ENCODE data around the gene APBA2. TPM values are rescaled to one million over a fixed set of nuclear protein-coding genes. Genes with fewer than 3 reads are reported as not detected.

The APBA2 gene
- total and polyA plus RNA-seq, 8 donors = 0.45 to 13.3 (median 2.0) TPM; not detected in 1

DNA sequence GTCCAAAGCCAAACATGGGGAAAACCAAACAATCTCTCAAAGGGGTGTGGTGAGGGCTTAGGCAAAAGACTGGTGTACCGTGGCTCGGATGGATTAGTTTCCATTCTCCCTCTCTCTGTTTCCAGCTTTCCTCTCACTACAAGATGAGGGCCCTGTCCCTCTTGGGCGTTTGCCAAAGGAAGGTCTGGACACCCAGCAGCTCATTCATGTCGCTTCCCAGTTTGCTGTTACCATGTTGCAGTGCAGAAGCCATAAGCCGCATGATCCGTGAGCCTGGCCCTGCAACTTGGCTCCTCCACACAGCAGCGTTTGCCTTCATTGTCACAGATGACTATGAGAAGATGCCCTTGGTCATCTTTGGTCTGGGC lies 92.2 kb downstream of the APBA2 start:
- intact Hi-C loops (cut with DNase I; ENCODE audit: low total_unique reads) = no loop called here
- no peak for DNase-seq
- TF ChIP-seq, protein P1, sequence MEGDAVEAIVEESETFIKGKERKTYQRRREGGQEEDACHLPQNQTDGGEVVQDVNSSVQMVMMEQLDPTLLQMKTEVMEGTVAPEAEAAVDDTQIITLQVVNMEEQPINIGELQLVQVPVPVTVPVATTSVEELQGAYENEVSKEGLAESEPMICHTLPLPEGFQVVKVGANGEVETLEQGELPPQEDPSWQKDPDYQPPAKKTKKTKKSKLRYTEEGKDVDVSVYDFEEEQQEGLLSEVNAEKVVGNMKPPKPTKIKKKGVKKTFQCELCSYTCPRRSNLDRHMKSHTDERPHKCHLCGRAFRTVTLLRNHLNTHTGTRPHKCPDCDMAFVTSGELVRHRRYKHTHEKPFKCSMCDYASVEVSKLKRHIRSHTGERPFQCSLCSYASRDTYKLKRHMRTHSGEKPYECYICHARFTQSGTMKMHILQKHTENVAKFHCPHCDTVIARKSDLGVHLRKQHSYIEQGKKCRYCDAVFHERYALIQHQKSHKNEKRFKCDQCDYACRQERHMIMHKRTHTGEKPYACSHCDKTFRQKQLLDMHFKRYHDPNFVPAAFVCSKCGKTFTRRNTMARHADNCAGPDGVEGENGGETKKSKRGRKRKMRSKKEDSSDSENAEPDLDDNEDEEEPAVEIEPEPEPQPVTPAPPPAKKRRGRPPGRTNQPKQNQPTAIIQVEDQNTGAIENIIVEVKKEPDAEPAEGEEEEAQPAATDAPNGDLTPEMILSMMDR (IDR thresholded peaks at IDR 0.05) = no peak
- TF ChIP-seq POLR2AphosphoS5 (IDR thresholded peaks at IDR 0.05) (no peak), POLR2A (IDR thresholded peaks at IDR 0.05) (no peak), EP300 (IDR thresholded peaks at IDR 0.05) (no peak)

DNA sequence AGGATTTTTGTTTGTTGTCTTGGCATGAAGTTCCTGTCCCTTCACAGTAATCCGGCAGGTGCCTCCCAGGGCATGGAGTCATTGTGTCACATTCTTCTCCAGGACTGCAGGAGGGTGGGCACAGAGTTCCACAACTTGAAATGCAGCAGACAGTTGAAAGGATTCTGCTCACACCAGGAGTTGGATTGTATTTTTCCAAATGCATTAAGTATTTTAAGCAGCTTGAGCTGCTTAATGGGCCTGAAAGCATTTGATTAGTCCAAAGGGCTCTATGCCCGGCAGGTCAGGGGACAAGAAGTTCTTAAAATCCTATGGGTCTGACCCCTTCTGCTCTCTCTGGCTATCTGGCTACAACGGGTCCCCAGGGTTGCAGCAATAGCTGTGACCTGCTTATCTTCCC lies 92.9 kb downstream of the APBA2 start:
- Histone ChIP-seq H3K27me3 (peaks cover 0 to 3% (median 0%) of the 10 kb centered on the region in 3 donors), H3K4me1 (no peaks in the 10 kb centered on the region), H3K9me3 (peaks cover 0 to 5% (median 4%) of the 10 kb centered on the region in 4 donors), H3K27ac (no peak overlapping the region), H3K4me3 (no peak overlapping the region), H3K36me3 (no peaks in the 10 kb centered on the region)
- TF ChIP-seq POLR2AphosphoS5 (IDR thresholded peaks at IDR 0.05) (no peak), EP300 (IDR thresholded peaks at IDR 0.05) (no peak), POLR2A (IDR thresholded peaks at IDR 0.05) (no peak)
- TF ChIP-seq, protein P1 (IDR thresholded peaks at IDR 0.05) = no peak
- intact Hi-C loops (cut with DNase I; ENCODE audit: low total_unique reads) = no loop called here
- 81 to 90% (median 83%) methylated on average over 1 to 3 of the region's 3 CpGs for WGBS, 5 donors
- DNase-seq = no peak

More for the DNA sequence above, 92.2 kb downstream of the APBA2 start:
- no peak overlapping the region for H3K4me3 ChIP-seq
- H3K9me3 ChIP-seq = no peaks in the 10 kb centered on the region
- H3K27me3 ChIP-seq = no peaks in the 10 kb centered on the region
- H3K27ac ChIP-seq = no peak overlapping the region
- no peaks in the 10 kb centered on the region for H3K4me1 ChIP-seq
- 64 to 80% (median 73%) methylated on average over 7 of the region's 7 CpGs for WGBS, 5 donors
- no peaks in the 10 kb centered on the region for H3K36me3 ChIP-seq

DNA sequence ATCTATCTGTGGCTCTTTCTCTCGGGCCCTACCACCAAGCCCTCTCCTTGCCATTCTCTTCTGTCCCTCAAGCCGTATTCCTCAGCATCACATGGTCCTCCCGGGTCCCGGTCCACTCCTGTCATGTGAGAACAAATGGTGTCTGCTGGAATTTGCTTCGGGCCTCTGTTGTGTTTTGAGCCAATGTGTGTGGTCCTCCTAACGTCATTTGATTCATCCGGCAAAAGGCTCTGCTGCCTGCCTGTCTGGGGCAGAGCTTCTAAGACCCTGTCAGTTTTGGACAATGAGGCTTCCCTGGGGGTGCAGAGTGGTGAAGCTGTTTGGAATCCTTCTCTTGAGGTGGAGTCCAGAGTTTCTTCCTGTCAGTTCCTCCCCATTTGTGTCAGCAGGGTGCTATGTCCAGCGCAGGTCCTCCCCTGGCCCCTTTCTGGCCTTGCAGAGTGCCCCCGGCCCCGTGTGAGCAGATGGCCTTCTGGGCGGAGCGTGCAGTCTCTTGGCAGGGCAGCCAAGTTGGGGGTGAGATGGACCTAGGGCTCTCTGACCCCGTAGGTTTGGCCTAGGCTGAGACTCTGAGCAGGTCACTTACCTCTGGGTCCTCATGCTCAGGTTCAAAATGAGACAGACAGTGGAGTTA lies 93.6 kb downstream of the APBA2 start:
- H3K27me3 ChIP-seq = peaks cover 0 to 10% (median 0%) of the 10 kb centered on the region in 3 donors
- DNase-seq = no peak
- H3K36me3 ChIP-seq = no peaks in the 10 kb centered on the region
- peaks cover 0 to 11% (median 8%) of the 10 kb centered on the region in 4 donors for H3K9me3 ChIP-seq
- 67 to 75% (median 71%) methylated on average over 13 of the region's 13 CpGs for WGBS, 5 donors
- no peak overlapping the region for H3K4me3 ChIP-seq
- TF ChIP-seq EP300 (IDR thresholded peaks at IDR 0.05) = no peak
- TF ChIP-seq, protein P1 (IDR thresholded peaks at IDR 0.05) = no peak
- no peak for TF ChIP-seq POLR2AphosphoS5 (IDR thresholded peaks at IDR 0.05)
- no peak for TF ChIP-seq POLR2A (IDR thresholded peaks at IDR 0.05)
- intact Hi-C loops (cut with DNase I; ENCODE audit: low total_unique reads) = no loop called here
- no peak overlapping the region for H3K27ac ChIP-seq
- H3K4me1 ChIP-seq = no peaks in the 10 kb centered on the region

DNA sequence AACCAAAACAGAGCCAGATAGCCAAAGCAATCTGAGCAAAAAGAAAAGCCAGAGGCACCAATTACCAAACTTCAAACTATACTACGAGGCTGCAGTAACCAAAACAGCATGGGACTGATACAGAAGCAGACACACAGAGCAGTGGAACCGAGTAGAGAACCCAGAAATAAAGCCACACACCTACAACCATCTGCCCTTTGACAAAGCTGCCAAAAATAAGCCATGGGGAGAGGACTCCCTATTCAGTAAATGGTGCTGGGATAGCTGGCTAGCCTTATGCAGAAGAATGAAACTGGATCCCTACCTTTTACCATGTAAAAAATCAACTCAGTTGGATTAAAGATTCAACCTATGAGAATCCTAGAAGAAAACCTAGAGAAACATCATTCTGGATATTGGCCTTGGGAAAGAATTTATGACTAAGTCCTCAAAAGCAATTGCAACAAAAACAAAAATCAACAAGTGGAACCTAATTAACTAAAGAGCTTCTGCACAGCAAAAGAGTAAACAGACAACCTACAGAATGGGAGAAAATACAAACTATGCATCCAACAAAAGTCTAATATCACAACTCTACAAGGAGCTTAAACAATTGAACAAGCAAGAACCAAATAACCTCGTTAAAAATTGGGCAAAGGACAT lies 95.1 kb downstream of the APBA2 start:
- Histone ChIP-seq H3K36me3 (no peaks in the 10 kb centered on the region), H3K4me1 (no peaks in the 10 kb centered on the region), H3K4me3 (no peak overlapping the region), H3K9me3 (peaks cover 0 to 13% (median 8%) of the 10 kb centered on the region in 4 donors), H3K27ac (no peak overlapping the region), H3K27me3 (peaks cover 0 to 14% (median 0%) of the 10 kb centered on the region in 3 donors)
- 54 to 75% (median 65%) methylated on average over 3 of the region's 3 CpGs for WGBS, 5 donors
- intact Hi-C loops (cut with DNase I; ENCODE audit: low total_unique reads) = no loop called here
- TF ChIP-seq, protein P1 (IDR thresholded peaks at IDR 0.05) = no peak
- TF ChIP-seq POLR2AphosphoS5 (IDR thresholded peaks at IDR 0.05) = no peak
- no peak for TF ChIP-seq POLR2A (IDR thresholded peaks at IDR 0.05)
- TF ChIP-seq EP300 (IDR thresholded peaks at IDR 0.05) = no peak
- DNase-seq = no peak

All from stomach (tissue), 9 donors.